Retina (tissue), 1 donor: ENCODE measurements around the gene SYTL1.
"Not testable (repeated sequence)": the region's sequence is repeated elsewhere in the genome, so short reads cannot be mapped to it uniquely, and the experiment has no call there.

Experiments used
- DNase-seq: peaks from one replicate; pipeline ENCODE4 v3.0.0-alpha.2; 2016

Gene SYTL1

DNA sequence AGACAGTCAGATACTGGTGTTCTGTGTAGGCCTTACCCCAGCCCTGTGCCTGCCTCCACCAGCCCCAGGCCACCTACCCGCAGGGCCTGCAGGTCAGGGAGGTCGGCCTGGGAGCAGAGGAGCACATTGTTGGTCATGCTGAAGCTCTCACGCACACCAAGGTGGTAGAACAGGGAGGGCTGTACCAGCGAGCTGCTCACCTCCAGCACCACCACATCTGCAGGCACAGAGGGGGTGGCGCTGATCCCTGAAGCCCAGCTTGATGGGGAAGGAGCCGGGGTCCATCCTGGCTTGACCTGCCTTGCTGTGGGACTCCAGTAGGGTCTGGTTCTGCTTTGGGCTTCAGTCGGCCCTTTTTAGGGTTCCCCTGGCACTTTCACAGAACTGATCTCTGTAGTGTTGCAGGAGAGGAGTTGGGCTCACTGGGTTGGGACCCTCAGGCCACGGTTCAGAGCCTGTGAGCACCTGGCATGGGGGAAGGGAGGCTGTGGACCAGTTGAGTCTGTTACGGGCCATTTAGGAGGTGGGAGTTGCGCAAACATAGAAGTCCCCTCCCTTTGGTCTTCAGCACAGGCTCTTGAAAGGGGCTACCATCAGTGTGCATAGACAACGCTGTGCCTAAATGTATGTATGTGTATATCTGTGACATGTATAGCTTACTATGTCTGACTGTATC is 23.0 kb downstream of the SYTL1 start:
- DNase-seq: no peak

DNA sequence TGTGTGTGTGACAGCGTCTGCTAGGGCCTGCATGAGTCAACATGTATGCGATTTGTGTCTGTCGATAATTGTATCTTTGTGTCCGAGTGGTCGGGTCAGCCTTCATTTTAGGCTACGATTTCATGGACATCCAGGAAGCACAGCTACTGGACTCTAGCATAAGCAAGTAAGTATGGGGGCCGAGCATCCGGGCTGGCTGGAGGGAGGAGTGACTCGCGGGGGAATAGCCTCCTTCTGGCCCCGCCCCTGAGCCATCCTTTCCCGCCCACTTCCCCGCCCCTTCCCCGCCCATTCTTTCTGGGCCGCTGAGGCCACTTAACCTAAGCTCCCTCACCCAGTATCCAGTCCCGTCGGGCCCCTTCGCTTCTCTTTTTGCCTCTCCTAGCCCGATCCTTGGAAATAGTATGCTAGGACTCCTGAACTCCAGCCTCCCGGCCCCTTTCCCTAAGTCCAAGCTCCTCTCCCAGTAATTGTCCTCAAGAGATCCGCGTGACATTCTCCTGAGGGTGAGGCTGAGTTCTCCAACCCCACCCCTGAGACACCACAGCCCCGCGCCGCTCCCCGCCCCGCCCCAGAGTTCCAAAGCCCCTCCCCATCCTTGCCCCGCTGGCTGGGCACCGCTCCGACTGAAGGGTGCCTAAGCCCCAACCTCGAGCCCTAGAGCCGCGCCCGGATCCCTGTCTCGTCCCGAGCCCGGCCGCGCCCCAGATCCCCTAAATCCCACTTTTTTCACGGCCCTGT is 23.7 kb downstream of the SYTL1 start:
- peak; percentile 85 for DNase-seq

DNA sequence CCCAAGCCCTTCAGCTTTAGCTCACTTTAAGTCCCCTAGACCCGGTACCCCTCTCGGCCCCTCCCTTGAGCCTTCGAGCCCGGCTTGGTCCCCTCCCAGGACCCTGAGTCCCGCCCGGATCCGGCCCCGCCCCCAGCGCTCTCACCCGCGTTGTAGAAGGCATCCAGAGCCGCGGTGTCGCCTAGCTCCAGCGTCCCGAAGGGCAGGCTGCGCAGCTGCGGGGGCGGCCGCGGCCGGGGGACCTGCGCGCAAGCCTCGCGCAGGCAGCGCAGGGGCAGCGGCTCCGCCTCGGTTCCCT is 24.2 kb downstream of the SYTL1 start:
- DNase-seq: peak; percentile 78

DNA sequence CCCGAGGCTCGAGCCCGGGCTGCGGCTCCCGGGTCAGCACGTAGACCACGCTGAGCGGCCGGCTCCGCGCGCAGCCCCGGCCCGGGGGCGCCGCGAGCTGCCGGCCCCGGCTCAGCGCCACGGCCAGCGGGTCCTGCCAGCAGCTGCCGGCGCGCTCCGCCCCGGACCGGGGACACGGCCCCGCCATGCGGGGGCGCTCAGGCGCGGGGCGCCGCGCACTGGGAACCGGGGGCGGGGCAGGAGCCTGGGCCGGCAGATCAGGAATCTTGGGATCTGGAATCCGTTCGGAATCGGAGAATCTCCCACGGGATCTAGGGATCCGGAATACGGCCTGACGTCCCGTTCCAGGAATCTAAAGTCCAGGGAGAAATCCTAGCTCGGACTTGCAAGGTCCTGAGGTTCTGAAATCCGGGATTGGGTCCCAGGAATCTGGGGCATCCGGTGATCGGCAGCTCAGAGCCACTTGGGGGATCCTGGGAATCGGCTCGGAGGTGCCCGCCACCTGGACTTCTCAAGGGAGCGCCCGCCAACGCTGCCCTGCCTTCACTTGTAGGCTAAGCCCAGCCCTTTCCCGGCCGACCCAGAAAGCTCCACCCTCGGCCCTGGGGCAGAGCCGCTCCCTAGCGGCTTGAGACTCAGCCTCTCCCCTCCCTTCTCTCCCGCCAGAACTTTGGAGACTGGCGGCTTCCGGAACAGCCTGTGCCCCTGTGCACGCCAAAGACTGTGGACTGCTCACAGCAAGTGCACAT is 24.8 kb downstream of the SYTL1 start, which contains the start of gene MAP3K6:
Gene MAP3K6 (minus strand): TSS at position 551 of the 749 bp plus-strand sequence. CDS start 364 bp downstream, at position 187.
- DNase-seq: peak; percentile 75

DNA sequence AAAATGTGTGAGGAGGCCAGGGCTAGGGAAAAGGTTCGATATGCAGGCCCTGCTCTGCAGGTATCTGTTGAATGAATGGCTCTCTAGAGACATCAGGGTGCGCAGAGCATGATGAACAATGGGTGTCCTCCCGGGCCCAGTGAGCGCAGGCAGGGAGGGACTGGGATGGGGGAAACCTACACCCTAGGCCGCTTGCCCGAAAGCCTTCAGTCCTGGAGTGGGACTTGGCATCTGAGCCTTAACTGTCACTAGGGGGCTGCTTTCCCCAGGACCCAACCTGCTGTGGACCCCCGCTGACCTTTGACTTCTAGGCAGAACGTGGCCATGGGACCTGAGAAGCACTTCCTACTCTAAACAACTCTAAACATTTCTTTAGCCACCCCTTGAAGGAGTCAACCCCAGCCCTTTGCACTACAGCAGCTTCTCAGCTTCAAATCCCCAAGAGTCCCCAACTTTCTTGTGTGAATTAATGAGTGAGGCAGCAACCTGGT is 25.4 kb downstream of the SYTL1 start:
- no peak for DNase-seq

DNA sequence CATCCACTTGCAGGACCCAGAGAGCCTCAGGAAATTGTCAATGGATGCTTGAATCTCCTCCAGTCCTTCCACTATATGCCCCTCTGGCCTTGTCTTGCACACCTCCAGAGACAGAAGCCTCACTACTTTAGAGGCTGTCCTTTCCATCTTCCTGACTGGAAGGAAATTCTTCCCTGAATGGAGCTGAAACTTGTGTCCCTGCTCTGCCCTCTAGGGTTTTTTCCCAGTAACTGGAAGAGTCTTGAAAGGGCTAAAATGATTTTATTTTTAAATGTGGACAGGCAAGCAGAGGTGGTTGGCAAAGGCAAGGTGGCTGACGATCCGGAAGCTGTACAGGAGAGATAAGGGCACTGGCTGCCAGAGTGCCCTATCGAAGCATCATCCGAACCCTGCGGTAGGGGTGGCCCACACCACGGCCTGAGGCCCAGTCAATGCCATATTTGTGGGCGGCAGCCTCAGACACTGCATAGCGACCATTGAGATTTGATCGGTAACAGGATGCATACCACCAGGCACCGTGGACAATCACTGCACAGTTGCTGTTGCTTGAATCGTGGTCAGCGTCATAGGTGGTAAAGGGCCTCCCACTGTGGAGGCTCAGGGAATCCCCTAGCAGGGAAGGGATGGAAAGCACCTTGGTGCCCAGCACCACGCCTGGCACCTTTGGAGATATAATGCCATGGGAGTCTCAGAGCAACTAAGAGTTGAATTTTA is 27.2 kb downstream of the SYTL1 start:
- DNase-seq: no peak

DNA sequence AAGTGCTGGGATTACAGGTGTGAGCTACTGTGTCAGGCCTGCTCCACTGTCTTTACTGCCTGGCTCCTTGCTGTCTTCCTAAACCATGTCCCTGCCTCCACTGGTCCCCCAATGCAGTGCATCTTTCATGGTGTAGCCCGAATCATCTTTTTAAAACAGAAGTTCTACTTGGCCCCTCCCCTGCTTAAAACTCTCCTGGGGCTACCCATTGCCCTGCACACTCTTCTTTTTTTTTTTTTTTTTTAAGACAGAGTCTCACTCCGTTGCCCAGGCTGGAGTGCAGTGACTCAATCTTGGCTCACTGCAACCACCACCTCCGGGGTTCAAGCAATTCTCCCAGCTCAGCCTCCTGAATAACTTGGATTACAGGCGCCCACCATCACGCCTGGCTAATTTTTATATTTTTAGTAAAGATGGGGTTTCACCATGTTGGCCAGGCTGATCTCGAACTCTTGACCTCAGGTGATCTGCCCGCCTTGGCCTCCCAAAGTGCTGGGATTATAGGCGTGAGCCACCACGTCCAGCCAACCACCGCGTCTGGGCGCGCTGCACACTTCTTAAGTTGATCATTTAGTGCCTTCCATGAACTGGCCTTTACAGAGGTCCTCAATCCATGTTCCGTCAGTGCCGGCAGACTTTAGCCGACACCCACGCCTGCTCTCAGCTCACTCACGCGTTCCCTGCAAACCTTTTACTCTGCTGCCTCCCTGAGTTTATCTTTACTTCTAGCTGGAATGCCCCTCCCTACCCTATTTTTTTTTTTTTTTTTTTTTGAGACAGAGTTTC is 30.4 kb downstream of the SYTL1 start:
- DNase-seq: no peak

DNA sequence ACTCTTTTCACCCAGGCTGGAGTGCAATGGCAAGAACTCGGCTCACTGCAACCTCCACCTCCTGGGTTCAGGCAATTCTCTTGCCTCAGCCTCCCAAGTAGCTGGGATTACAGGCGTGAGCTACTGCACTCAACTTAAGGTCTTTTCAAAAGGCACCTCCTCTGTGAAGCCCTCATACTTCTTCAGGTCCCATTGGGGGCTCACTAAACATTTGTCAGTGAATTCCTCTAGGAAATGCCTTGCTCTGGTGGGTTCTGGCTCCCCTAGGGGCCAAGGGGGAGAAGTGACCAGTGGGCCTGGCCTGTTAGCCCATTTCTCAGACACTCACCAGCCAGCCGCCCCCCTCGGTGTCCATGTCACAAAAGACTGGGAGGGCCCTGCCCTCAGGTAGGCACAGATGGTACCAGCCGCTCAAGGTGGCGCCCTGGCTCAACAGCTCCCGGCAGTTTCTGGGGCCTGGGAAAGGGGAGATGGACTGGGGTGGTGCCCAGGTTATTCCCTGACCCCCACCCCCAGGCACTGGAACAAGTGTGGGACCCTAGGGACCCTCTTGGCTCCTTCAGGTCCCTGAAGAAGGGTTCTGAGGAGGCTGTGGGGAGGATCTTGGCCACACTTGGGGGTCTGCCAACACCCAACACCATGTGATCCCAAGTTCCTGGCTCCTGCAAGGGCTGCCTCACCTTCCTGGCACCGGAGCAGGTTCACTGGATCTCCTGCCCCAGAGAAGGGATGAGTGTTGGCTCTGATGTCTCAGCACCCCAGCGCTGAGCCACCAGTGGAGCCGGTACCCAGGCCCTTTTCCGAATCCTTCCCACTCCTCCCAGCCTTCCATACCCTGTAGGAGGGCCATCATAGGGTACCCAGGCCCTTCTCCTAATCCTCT is 31.2 kb downstream of the SYTL1 start:
- no peak for DNase-seq

DNA sequence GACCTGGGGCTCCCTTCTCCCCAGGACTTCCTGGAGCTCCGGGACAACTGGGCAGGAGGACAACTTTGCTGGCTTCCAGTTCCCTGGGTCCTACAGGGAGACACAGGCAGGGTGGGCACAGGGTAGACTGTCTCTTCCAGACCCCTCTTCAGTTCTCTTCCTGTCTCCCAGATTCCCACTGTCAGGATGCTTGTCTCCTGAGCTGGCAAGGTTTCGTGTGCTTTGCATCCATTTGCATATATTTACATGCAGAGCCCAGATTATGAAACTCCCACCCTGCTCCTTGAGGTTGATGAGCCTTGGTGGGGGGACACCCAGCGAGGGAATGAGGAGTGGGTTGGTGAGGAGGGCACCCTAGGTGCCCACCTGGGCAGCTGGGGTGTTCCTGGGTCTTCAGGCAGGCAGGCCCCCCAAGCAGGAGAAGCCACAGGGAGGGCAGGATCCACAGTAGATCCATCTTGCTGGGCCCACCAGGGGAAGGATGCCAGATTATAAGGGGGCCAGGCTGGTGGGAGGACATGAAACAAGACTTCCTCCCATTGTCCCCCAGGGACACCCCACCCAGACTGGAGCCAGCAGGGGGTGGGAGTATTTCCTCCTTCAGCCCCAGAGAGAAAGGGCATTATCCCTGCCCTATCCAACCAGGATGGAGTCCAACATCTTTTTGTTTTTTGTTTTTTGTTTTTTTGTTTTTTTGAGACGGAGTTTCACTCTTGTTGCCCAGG is 32.7 kb downstream of the SYTL1 start, which contains the start of gene FCN3:
Gene FCN3 (minus strand): TSS at position 463 of the 725 bp plus-strand sequence. CDS start 6 bp downstream, at position 457.
- DNase-seq: no peak

DNA sequence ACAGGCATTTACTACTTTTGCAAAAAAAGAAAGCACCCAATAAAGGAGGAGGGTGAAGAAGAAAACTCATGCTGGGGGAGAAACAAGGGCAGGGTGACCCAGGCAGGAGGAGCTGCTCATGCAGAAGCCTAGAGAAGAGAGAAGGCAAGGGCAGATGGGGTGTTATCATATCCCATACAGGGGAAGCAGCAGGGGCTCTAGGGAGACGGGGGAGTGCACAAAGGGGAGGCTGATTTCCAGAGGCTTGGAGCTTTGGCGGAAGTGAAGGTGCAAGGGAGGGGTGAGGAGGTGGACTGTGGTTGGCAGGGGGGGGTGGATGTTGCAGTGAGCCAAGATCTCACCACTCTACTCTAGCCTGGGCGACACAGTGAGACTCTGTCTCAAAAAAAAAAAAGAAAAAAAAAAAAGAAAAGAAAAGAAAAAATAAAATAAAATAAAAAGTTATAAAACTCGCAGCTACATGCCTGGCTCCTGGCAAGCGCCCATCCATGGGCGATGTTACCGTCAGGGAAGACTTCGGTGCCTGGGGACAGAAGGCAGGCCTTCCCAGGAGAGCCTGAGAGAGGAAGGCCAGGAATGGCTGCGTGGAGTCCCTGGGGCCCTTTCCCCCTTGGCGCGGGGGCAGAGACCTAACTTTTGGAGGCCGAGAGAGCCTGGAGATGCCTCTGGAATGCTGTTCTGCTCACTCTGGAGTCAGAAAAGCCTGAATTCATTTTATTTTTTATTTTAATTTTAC is 36.1 kb downstream of the SYTL1 start:
- DNase-seq: no peak

DNA sequence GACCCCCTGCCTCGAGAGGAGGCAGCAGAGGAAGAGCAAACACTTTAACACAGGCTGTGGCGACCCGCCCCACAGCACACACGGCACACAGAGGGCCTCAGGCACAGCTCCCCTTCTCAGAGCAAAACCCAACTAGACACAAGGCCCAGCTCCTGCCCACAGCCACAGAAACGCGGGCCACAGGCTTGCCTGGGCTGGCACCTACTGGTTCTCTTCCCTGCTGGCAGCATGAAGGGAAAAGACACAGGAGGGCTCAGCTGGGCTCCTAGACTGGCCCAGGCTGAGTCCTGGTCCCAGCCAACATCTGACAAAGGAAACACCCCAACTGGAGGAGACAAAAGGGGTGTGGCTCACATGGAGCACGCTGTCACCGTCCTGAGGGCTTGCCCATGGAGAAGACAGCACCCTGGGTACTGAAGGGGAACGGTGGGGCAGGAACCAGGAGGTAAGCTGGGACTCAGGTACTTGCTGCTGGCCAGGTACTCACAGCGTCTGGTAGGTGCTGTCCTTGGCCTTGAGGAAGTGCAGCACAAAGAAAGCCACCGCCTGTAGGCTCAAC is 37.8 kb downstream of the SYTL1 start:
- no peak for DNase-seq

DNA sequence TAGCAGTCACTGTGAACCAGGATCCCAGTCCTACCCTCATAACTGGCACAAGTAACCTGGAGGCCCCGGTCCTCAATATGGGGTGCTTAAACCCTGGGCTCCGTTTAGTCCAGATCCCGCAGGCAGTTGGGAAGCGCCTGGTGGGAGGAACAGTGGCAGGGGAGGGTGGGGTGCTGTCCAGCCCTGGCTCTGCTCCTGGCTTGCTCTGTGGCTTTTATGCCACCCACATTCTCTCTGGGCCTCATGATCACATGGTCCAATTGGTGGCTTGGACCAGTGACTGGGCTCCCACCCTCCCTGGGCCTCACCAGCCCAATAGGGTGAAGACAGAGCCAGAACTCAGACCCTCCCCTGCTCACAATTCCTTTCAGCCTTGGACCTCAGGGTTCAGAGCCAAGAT is 38.4 kb downstream of the SYTL1 start:
- DNase-seq: no peak

DNA sequence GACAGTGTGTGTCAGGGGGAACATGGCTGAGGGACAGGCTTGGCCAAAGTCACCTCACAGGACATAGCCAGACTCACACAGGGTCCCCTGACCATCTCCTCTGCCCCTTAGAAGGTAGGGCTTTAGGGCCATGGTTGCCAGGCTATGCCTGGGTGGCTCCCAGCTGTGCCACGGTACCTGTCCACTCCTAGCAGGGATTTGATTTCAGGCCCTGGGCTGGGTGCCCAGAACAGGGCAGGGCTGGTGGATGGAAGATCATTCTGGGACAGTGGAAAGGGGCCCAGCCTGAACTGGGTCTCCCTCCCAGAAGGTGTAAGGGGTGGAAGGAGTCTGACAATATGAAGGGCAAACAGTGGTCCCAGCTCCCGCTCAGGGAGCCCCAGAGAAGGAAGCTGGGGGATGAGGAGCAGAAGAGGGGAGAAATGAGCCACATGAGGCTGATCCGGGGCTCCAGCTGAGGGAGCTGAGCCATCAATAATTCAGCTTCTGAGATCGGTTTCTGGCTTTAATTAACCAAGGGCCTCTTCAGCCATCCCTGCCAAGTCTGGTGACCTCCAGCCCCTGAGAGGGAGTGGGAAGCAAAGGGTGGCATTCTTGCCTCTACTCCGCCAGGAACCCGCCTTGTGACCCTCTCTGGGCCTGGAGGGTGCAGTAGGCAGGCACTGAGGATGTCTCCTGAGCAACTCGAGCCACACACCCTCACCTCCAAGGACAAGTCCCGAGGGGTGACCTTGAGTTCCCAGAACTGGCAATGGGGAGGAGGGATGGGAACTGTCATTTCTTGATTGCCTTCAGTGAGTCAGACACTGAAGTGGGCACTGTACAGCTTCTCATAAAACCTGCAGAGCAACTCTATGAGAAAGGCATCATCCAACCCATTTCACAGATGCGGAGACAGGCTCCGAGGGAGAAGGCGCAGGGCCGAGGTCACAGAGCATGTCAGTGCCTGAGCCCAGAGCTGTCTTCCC is 39.2 kb downstream of the SYTL1 start:
- DNase-seq: peak; percentile 25

DNA sequence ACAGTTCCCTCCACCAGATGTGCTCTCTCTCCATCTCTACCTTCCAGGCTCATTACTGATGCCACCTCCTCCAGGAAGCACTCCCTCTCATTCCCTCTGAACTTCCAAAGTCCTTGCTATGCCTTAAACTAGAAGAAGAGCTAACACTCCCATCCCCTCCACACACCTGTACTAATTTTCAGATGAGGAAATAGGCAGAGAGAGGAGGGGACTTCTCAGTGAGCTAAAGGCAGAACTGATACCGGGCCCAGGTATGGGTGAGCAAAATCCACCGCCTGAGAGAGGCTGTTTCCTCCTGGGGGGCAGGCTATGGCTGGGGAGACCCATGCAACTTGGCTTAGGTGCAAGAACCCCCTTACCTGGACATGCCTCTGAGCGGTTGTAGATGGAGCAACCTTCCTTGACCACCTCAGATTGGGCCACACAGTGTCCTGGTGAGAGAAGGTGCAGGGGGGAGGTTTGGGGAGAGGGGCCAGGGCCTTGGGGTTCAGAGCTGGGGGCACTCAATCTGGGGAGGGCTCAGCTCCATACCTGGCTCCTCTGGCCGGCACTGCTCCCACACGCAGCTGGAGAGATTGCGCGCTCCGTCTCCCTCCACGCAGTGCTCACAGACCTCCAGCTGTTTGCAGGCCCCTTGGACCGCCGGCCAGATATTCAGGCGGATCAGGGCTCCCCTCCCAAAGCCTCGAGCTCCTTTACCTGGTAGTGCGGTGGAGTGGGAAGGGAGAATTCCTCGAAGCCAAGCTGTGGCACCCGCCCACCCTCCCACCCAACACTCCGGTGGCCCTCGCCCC is 40.3 kb downstream of the SYTL1 start:
- DNase-seq: no peak

DNA sequence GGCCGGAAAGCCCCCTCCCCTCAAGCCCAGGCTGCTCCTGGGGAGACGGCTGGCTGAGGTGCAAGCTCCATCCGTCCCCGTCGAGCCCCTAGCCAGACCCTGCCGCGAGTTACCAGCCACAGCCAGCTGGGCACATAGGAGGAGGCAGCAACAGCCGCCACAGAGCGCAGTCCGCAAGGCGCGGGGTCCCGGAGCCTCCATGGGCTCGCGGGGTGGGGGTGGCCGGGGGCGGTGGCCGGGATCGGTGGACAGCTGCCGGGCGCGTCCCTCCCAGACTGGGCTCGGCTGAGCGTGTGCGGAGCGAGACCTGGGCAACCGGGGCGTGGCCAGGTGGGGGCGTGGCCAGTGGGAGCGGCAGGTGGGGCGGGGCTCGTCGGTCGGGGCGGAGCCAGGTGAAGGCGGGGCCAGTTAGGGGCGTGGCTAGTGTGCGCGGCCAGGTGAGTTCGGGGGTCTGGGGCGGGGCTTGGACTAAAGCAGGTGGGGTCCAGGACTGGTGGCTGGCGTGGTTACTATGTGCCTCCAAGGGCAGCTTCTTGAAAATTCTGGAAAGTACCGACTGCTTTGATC is 41.3 kb downstream of the SYTL1 start, which contains the start of gene CD164L2:
Gene CD164L2 (minus strand): TSS at position 295 of the 567 bp plus-strand sequence. CDS start 94 bp downstream, at position 201.
- DNase-seq: no peak

DNA sequence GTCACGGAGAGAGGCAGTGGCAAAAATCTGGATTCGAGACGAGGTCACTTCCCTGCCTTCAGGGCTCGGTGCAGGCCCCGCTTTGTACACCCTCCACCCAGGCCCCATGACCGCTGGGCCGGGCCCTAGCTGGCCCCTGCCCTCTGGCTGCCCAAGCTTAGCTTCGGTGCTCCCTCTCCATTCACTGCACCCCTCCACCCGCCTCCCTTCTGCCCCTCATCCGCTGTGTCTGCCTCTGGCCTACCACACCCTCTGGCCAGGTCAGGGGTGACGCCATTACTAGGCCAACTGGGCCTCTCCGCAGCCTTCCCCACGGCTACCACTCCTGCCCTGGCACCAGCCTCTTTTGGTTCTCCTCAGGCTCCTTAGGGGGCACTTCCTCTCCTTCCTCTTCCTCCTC is 41.8 kb downstream of the SYTL1 start:
- no peak for DNase-seq

DNA sequence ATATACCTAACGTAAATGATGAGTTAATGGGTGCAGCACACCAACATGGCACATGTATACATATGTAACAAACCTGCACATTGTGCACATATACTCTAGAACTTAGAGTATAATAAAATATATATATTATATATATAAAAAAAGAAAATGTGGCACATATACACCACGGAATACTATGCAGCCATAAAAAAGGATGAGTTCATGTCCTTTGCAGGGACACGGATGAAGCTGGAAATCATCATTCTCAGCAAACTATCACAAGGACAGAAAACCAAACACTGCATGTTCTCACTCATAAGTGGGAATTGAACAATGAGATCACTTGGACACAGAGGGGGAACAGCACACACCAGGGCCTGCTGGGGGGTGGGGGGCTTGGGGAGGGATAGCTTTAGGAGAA is 43.0 kb downstream of the SYTL1 start:
- not testable (repeated sequence) for DNase-seq
